HL-60 (cell line): Measurements from ENCODE around the gene L3MBTL1.
"Not testable (repeated sequence)": the region's sequence is repeated elsewhere in the genome, so short reads cannot be mapped to it uniquely, and the experiment has no call there.

Experiments
- DNase-seq, 2 experiments: peaks; one replicate each; pipeline ENCODE4 v3.0.0-alpha.2; 2010 to 2020; ENCODE audit warnings: low read depth in 1 of 2, low spot score in 1 of 2
- H3K27ac ChIP-seq: fragments of 250-450 bp; sonication (Bioruptor Pico); replicated peaks from 2 replicates; pipeline ENCODE4 v1.5.1; 2020; ENCODE audit warnings: mild to moderate bottlenecking, moderate library complexity
- H3K27me3 ChIP-seq: fragments of 250-450 bp; sonication (Bioruptor Pico); 2 replicates; pipeline ENCODE4 v1.5.1; 2021; ENCODE audit warnings: mild to moderate bottlenecking, moderate library complexity; ENCODE audit not compliant: insufficient read depth, poor library complexity, severe bottlenecking
- H3K4me3 ChIP-seq: replicated peaks from 2 replicates; pipeline ENCODE4 v1.5.1; 2011; ENCODE audit warnings: mild to moderate bottlenecking, control low read depth, low read length; ENCODE audit not compliant: insufficient read depth
- GABPA ChIP-seq: IDR thresholded peaks from 2 replicates; pipeline ENCODE4 v1.6.1; 2012; ENCODE audit warnings: low read depth
- POLR2AphosphoS5 ChIP-seq: IDR thresholded peaks from 2 replicates; pipeline ENCODE4 v1.6.1; 2012; ENCODE audit warnings: low read depth
- SPI1 ChIP-seq: IDR thresholded peaks from 2 replicates; pipeline ENCODE4 v1.6.1; 2012; ENCODE audit warnings: low read depth, mild to moderate bottlenecking, borderline replicate concordance
- TF ChIP-seq, protein P1 (sequence below): IDR thresholded peaks from one replicate; pipeline ENCODE4 v1.5.1; 2011; ENCODE audit warnings: low read length, control low read depth, inconsistent platforms; ENCODE audit not compliant: insufficient read depth
- TF ChIP-seq, protein P2 (sequence below): IDR thresholded peaks from 2 replicates; pipeline ENCODE4 v1.6.1; 2012; ENCODE audit warnings: low read depth; ENCODE audit not compliant: insufficient replicate concordance

The L3MBTL1 gene

DNA sequence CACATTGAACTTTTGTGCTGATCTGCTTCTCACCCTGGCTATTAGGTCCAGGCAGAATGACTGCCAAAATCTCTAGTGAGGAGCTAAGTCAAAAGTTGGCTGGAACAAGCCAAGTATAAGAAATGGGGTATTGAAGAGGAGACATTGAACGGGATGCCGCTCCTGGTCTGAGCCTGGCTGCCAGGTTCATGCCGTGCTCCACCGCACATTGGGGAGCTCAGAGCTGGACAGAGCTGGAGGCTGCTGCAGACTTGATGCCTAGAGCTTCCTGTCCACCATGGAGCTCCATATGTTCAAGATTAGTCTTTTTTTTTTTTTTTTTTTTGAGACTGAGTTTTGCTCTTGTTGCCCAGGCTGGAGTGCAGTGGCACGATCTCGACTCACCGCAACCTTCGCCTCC, 79.1 kb downstream of the L3MBTL1 start:
- H3K4me3 ChIP-seq, result no peak overlapping the region
- no peak for DNase-seq
- no peak overlapping the region for H3K27ac ChIP-seq
- TF ChIP-seq GABPA (no peak), POLR2AphosphoS5 (no peak), SPI1 (no peak)
- TF ChIP-seq, protein P1, sequence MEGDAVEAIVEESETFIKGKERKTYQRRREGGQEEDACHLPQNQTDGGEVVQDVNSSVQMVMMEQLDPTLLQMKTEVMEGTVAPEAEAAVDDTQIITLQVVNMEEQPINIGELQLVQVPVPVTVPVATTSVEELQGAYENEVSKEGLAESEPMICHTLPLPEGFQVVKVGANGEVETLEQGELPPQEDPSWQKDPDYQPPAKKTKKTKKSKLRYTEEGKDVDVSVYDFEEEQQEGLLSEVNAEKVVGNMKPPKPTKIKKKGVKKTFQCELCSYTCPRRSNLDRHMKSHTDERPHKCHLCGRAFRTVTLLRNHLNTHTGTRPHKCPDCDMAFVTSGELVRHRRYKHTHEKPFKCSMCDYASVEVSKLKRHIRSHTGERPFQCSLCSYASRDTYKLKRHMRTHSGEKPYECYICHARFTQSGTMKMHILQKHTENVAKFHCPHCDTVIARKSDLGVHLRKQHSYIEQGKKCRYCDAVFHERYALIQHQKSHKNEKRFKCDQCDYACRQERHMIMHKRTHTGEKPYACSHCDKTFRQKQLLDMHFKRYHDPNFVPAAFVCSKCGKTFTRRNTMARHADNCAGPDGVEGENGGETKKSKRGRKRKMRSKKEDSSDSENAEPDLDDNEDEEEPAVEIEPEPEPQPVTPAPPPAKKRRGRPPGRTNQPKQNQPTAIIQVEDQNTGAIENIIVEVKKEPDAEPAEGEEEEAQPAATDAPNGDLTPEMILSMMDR, result no peak
- TF ChIP-seq, protein P2, sequence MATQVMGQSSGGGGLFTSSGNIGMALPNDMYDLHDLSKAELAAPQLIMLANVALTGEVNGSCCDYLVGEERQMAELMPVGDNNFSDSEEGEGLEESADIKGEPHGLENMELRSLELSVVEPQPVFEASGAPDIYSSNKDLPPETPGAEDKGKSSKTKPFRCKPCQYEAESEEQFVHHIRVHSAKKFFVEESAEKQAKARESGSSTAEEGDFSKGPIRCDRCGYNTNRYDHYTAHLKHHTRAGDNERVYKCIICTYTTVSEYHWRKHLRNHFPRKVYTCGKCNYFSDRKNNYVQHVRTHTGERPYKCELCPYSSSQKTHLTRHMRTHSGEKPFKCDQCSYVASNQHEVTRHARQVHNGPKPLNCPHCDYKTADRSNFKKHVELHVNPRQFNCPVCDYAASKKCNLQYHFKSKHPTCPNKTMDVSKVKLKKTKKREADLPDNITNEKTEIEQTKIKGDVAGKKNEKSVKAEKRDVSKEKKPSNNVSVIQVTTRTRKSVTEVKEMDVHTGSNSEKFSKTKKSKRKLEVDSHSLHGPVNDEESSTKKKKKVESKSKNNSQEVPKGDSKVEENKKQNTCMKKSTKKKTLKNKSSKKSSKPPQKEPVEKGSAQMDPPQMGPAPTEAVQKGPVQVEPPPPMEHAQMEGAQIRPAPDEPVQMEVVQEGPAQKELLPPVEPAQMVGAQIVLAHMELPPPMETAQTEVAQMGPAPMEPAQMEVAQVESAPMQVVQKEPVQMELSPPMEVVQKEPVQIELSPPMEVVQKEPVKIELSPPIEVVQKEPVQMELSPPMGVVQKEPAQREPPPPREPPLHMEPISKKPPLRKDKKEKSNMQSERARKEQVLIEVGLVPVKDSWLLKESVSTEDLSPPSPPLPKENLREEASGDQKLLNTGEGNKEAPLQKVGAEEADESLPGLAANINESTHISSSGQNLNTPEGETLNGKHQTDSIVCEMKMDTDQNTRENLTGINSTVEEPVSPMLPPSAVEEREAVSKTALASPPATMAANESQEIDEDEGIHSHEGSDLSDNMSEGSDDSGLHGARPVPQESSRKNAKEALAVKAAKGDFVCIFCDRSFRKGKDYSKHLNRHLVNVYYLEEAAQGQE, result no peak
- H3K27me3 ChIP-seq, result no peaks in the 10 kb centered on the region

DNA sequence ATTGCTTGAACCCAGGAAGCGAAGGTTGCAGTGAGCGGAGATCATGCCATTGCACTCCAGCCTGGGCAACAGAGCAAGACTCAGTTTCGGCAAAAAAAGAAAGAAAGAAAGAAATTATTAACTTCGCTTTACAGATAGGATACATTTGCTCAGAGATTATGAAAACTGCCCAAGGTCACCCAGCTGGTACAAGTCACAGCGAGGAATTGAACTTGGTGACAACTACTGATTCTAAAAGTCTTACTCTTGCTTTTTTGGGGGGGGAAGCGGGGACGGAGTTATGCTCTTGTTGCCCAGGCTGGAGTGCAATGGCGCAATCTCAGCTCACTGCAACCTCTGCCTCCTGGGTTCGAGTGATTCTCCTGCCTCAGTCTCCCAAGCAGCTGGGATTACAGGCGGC, 81.0 kb downstream of the L3MBTL1 start:
- not testable (repeated sequence) for H3K27ac ChIP-seq, DNase-seq, H3K4me3 ChIP-seq, H3K27me3 ChIP-seq

DNA sequence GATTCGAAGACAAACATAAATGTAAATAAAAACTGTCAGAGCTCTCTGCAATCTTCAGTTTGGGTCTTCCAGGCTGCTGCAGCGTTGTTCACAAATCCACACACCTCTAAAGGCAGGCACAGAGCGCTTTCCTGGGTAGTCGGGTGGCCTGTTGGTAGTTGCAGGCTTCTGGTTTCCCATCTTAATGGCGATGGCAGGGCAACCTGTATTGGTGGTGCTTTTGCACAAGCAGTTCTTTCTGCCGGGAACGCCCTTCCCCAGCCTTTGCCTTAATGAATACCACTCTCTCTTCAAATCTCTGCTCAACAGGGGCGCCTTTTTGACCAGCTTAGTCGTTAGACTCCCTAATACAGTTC, 82.5 kb downstream of the L3MBTL1 start:
- H3K27me3 ChIP-seq, result no peaks in the 10 kb centered on the region

More for the DNA sequence above, 82.5 kb downstream of the L3MBTL1 start:
- peak overlapping the region; percentile 100 for H3K4me3 ChIP-seq
- H3K27ac ChIP-seq, result peak overlapping the region; percentile 96
- DNase-seq, result peak in 1 of 2 experiments; percentile 20
- TF ChIP-seq GABPA, result no peak
- TF ChIP-seq, protein P1, result no peak
- no peak for TF ChIP-seq SPI1
- TF ChIP-seq, protein P2, result no peak
- TF ChIP-seq POLR2AphosphoS5, result no peak
